Measurements from ENCODE around the gene TRIM62. TPM values are rescaled to one million over a fixed set of nuclear protein-coding genes. Genes with fewer than 3 reads are reported as not detected.

The TRIM62 gene
- total RNA-seq, 6 donors from 2014 or later: 3.8 to 16.8 (median 5.5) TPM

GRCh38 chr1:33177996-33178540 is 3.8 kb downstream of the TRIM62 start:
- no peaks in the 10 kb centered on the region for H3K27me3 ChIP-seq
- ATAC-seq (ENCODE audit: low FRiP score in 2 of 2) (no peak), DNase-seq (no peak)
- H3K4me1 ChIP-seq: peaks cover 9 to 24% (median 20%) of the 10 kb centered on the region in 4 donors
- no peak overlapping the region for H3K27ac ChIP-seq
- H3K4me3 ChIP-seq: no peak overlapping the region
- H3K9me3 ChIP-seq: no peaks in the 10 kb centered on the region
- WGBS, 2 donors: 85% methylated on average over 3 of the region's 3 CpGs
- no peak for TF ChIP-seq POLR2A (IDR thresholded peaks at IDR 0.05)
- no peak for TF ChIP-seq EP300 (IDR thresholded peaks at IDR 0.05)
- no peak for TF ChIP-seq CTCF (IDR thresholded peaks at IDR 0.05)
- TF ChIP-seq POLR2AphosphoS5 (IDR thresholded peaks at IDR 0.05): no peak
- no peaks in the 10 kb centered on the region for H3K36me3 ChIP-seq

GRCh38 chr1:33176887-33177286 is 5.0 kb downstream of the TRIM62 start:
- TF ChIP-seq POLR2AphosphoS5 (IDR thresholded peaks at IDR 0.05) (no peak), CTCF (IDR thresholded peaks at IDR 0.05) (no peak), POLR2A (IDR thresholded peaks at IDR 0.05) (no peak), EP300 (IDR thresholded peaks at IDR 0.05) (no peak)
- no peaks in the 10 kb centered on the region for H3K9me3 ChIP-seq
- no peaks in the 10 kb centered on the region for H3K27me3 ChIP-seq
- ATAC-seq (ENCODE audit: low FRiP score in 2 of 2) (no peak), DNase-seq (no peak)
- H3K36me3 ChIP-seq: no peaks in the 10 kb centered on the region
- peaks cover 9 to 15% (median 13%) of the 10 kb centered on the region in 4 donors for H3K4me1 ChIP-seq
- no peak overlapping the region for H3K4me3 ChIP-seq
- 49 to 76% methylated on average over 4 of the region's 4 CpGs for WGBS, 2 donors
- H3K27ac ChIP-seq: no peak overlapping the region

- Histone ChIP-seq H3K9me3 (no peaks in the 10 kb centered on the region), H3K36me3 (no peaks in the 10 kb centered on the region), H3K4me1 (peaks cover 9 to 13% (median 11%) of the 10 kb centered on the region in 4 donors), H3K4me3 (no peak overlapping the region), H3K27me3 (no peaks in the 10 kb centered on the region), H3K27ac (no peak overlapping the region)
- WGBS, 2 donors: 77 to 79% methylated on average over 8 to 11 of the region's 11 CpGs
- ATAC-seq (ENCODE audit: low FRiP score in 2 of 2): no peak
- DNase-seq: peak in 1 of 2 donors; percentile 20
- TF ChIP-seq POLR2A (IDR thresholded peaks at IDR 0.05) (no peak), POLR2AphosphoS5 (IDR thresholded peaks at IDR 0.05) (no peak), CTCF (IDR thresholded peaks at IDR 0.05) (no peak), EP300 (IDR thresholded peaks at IDR 0.05) (no peak)
These were observed 5.4 kb downstream of the TRIM62 start for GRCh38 chr1:33176362-33176850.

- Histone ChIP-seq H3K4me1 (peaks cover 5 to 8% (median 6%) of the 10 kb centered on the region in 4 donors), H3K27me3 (no peaks in the 10 kb centered on the region), H3K9me3 (no peaks in the 10 kb centered on the region), H3K36me3 (no peaks in the 10 kb centered on the region), H3K4me3 (no peak overlapping the region), H3K27ac (no peak overlapping the region)
- ATAC-seq (ENCODE audit: low FRiP score in 2 of 2): no peak
- no peak for TF ChIP-seq CTCF (IDR thresholded peaks at IDR 0.05)
- TF ChIP-seq POLR2A (IDR thresholded peaks at IDR 0.05): no peak
- TF ChIP-seq POLR2AphosphoS5 (IDR thresholded peaks at IDR 0.05): no peak
- TF ChIP-seq EP300 (IDR thresholded peaks at IDR 0.05): no peak
- no peak for DNase-seq
- WGBS, 2 donors: 93 to 98% methylated on average over 2 of the region's 2 CpGs
These were observed 6.0 kb downstream of the TRIM62 start for GRCh38 chr1:33175865-33176264.

GRCh38 chr1:33173091-33173490 is 8.8 kb downstream of the TRIM62 start:
- H3K9me3 ChIP-seq: no peaks in the 10 kb centered on the region
- TF ChIP-seq EP300 (IDR thresholded peaks at IDR 0.05) (no peak), CTCF (IDR thresholded peaks at IDR 0.05) (no peak), POLR2AphosphoS5 (IDR thresholded peaks at IDR 0.05) (no peak), POLR2A (IDR thresholded peaks at IDR 0.05) (no peak)
- no peak for DNase-seq
- peaks cover 0 to 3% (median 0%) of the 10 kb centered on the region in 4 donors for H3K36me3 ChIP-seq
- no peaks in the 10 kb centered on the region for H3K27me3 ChIP-seq
- 70 to 75% methylated on average over 4 of the region's 4 CpGs for WGBS, 2 donors
- no peaks in the 10 kb centered on the region for H3K4me1 ChIP-seq
- H3K4me3 ChIP-seq: no peak overlapping the region
- no peak overlapping the region for H3K27ac ChIP-seq
- no peak for ATAC-seq (ENCODE audit: low FRiP score in 2 of 2)
